Measurements from ENCODE around the gene YTHDF2. TPM values are rescaled to one million over a fixed set of nuclear protein-coding genes. Genes with fewer than 3 reads are reported as not detected.

The YTHDF2 gene
- total RNA-seq, 4 donors from 2014 or later = 40.3 to 56.9 (median 45.2) TPM

DNA sequence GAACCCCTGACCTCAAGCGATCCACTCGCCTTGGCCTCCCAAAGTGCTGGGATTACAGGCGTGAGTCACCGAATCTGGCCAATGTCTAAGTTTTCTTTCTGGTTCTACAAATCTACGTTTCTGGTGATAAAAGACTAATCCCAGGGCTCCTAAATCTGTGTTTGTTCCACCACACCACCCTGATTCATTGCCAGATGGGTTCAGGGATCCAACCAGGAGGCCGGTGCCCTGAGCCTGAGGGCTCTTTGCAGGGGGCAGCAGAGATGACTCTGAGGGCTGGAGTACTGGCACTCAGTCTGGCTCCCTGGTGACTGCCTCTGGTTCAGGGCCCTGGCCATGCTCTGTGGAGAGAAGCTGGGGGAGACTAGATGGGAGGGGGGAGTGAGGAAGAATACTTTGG lies 64.7 kb downstream of the YTHDF2 start:
- TF ChIP-seq, protein P1, sequence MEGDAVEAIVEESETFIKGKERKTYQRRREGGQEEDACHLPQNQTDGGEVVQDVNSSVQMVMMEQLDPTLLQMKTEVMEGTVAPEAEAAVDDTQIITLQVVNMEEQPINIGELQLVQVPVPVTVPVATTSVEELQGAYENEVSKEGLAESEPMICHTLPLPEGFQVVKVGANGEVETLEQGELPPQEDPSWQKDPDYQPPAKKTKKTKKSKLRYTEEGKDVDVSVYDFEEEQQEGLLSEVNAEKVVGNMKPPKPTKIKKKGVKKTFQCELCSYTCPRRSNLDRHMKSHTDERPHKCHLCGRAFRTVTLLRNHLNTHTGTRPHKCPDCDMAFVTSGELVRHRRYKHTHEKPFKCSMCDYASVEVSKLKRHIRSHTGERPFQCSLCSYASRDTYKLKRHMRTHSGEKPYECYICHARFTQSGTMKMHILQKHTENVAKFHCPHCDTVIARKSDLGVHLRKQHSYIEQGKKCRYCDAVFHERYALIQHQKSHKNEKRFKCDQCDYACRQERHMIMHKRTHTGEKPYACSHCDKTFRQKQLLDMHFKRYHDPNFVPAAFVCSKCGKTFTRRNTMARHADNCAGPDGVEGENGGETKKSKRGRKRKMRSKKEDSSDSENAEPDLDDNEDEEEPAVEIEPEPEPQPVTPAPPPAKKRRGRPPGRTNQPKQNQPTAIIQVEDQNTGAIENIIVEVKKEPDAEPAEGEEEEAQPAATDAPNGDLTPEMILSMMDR (IDR thresholded peaks at IDR 0.05; ENCODE audit: low read depth) = no peak

DNA sequence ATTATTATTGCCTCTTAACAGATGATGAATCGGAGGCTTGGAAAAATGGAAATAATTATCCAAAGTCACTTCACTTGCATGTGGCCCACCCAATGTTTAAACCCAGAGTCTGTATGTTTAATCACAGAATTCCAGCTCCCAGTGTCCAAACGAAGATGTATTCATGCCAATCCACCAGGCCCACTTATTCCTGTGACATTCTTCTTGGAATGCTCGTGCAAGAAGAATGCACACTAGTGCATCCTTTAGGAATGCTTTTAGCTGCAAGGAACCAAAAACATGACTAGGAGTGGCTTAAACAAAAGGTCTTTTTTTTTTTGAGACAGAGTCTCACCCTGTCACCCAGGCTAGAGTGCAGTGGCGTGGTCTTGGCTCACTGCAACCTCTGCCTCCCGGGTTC lies 66.3 kb downstream of the YTHDF2 start:
- TF ChIP-seq, protein P1 (IDR thresholded peaks at IDR 0.05; ENCODE audit: low read depth) = no peak

DNA sequence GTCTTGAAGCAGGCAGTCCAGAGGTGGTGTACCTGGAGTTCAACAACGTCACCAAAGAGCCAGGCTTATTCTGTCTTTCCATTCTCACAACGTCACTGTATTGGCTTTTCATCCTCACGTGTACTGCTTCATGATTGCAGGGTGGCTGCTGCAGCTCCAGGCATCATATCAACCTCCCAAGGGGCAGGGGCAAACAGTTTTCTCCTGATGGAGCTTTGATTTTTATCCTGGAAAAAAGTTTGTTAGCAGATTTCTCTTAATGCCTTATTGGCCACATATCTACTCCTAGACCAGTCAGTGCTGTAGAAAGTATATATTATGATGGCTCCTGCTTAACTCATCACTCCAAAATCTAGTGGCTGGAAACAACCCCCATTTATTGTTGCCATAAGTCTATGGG lies 66.9 kb downstream of the YTHDF2 start:
- TF ChIP-seq, protein P1 (IDR thresholded peaks at IDR 0.05; ENCODE audit: low read depth) = no peak

DNA sequence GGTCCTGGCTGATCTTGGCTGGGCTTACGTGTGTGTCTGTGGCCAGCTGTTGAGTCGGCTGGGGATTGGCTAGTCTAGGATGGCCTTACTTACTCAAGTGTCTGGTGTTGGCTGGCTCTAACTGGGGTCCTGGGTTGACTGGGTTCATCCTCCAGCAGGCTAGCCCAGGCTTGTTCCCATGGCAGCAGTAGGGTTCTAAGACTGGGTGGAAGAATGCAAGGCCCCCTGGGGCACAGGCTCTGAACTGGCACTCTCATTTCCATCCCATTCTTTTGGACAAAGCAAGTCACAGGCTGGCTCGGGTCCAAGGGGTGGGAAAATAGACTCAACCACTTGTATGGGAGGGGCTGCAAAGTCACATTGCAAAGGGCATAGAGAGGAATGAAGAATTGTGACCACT lies 67.3 kb downstream of the YTHDF2 start:
- TF ChIP-seq, protein P1 (IDR thresholded peaks at IDR 0.05; ENCODE audit: low read depth) = no peak

DNA sequence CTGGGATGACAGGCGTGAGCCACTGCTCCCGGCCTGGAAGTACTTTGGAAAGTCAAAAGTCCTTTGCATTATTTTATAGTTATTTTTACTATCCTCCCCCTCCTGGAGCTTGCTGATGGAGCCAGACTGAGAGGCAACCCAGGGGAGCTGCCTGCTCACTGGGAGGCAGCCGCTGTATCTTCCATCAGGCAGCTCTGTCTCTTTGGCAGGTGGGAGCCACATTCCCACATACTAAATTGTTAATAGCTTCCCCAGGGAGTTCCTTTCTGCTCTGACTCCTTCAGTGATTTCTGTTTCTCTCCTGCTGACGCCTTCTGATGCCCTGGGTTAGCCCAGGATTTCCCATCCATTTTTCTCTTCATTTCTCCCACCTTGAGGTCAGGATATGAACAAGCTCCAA lies 70.3 kb downstream of the YTHDF2 start:
- TF ChIP-seq, protein P1 (IDR thresholded peaks at IDR 0.05; ENCODE audit: low read depth) = no peak

DNA sequence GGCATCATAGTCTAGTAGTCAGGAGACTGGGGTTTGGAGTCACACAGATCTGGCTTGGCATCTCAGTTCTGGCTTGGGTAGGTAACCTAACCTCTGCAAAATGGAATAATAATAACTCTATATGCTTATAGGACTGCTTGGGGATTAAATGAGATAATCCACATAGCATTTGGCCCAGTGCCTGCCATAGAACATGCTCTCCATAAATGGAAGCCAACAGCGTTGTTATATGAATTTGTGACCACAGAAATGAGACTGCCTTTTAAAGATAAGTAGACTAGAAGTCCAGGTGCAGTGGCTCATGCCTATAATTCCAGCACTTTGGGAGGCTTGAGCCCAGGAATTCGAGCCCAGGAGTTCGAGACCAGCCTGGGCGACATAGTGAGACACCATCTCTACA lies 71.2 kb downstream of the YTHDF2 start:
- TF ChIP-seq, protein P1 (IDR thresholded peaks at IDR 0.05; ENCODE audit: low read depth) = no peak

DNA sequence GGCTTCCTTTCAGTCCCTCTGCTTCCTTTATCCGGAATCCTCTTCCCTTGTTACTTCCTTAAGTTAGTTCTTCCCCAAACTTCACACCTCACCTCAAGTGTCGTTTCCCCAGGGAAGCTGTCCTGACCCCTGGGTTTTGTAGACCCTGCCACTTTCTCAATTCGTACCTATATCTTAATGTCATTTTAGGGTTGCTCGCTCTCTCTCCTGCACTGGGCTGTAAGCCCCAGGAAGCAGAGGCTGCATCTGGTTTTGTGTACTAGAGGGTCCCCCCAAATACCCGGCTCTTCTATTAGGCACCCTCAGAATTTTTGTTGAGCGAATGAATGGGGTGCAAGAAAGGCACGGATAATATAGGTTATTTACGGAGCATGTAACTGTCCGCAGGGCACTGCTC lies 74.6 kb downstream of the YTHDF2 start:
- TF ChIP-seq, protein P1 (IDR thresholded peaks at IDR 0.05; ENCODE audit: low read depth) = no peak

All from subcutaneous adipose tissue (tissue), 4 donors.